CMK (cell line): ENCODE measurements around the gene HFM1.
A peak's percentile ranks its signal among the peaks of the same experiment; 100 is the strongest.
"Not testable (repeated sequence)": the region's sequence is repeated elsewhere in the genome, so short reads cannot be mapped to it uniquely, and the experiment has no call there.

Experiments
- DNase-seq: peaks from one replicate; pipeline ENCODE4 v3.0.0-alpha.2; 2010; ENCODE audit warnings: low read depth

HFM1 gene, protein sequence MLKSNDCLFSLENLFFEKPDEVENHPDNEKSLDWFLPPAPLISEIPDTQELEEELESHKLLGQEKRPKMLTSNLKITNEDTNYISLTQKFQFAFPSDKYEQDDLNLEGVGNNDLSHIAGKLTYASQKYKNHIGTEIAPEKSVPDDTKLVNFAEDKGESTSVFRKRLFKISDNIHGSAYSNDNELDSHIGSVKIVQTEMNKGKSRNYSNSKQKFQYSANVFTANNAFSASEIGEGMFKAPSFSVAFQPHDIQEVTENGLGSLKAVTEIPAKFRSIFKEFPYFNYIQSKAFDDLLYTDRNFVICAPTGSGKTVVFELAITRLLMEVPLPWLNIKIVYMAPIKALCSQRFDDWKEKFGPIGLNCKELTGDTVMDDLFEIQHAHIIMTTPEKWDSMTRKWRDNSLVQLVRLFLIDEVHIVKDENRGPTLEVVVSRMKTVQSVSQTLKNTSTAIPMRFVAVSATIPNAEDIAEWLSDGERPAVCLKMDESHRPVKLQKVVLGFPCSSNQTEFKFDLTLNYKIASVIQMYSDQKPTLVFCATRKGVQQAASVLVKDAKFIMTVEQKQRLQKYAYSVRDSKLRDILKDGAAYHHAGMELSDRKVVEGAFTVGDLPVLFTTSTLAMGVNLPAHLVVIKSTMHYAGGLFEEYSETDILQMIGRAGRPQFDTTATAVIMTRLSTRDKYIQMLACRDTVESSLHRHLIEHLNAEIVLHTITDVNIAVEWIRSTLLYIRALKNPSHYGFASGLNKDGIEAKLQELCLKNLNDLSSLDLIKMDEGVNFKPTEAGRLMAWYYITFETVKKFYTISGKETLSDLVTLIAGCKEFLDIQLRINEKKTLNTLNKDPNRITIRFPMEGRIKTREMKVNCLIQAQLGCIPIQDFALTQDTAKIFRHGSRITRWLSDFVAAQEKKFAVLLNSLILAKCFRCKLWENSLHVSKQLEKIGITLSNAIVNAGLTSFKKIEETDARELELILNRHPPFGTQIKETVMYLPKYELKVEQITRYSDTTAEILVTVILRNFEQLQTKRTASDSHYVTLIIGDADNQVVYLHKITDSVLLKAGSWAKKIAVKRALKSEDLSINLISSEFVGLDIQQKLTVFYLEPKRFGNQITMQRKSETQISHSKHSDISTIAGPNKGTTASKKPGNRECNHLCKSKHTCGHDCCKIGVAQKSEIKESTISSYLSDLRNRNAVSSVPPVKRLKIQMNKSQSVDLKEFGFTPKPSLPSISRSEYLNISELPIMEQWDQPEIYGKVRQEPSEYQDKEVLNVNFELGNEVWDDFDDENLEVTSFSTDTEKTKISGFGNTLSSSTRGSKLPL (N-terminal part only)

DNA sequence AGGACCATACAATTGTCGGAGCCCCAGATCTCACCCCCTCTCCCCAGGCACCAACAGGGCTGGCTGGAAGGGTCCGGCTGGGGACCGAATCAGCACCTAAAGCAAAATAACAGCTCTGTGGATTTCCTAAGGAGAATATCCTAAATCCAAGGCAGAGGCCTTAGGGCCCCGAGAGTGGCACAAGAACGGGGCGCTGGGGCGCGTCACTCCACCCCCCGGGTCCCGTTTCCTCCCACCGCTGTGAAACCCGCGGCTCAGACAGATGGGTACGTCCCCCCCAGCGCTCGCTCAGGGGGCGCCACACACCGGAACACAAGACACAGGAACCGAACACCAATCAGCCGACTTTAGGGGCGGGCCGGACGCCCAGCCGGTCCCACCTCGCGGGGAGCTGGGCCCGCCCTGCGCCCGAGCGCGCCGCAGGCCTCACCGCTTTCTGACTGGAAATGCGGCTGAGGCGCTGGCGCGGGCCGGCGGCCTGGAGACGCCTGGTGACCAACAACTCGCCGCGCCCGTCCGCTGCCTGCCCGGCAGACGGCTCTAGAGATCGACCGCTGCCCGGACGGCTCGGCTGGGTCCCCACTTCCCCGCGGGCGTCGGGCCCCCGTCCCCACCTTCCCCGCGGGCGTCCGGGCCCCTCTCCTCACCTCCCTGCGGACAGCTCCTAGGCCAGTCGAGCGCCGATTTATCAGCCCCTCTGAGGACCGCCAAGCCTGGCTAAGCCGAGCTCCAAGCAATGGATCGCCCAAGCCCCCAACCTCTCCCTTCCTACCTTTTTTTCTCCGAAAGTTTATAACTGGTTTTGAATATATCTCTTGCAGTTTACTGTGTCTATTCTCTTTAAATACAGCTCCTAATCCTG lies at the start of gene HFM1:
TSS of gene HFM1 (minus strand) at position 687 of the 862 bp plus-strand sequence. CDS start 3,755 bp downstream, outside the sequence.
- peak; percentile 59 for DNase-seq

DNA sequence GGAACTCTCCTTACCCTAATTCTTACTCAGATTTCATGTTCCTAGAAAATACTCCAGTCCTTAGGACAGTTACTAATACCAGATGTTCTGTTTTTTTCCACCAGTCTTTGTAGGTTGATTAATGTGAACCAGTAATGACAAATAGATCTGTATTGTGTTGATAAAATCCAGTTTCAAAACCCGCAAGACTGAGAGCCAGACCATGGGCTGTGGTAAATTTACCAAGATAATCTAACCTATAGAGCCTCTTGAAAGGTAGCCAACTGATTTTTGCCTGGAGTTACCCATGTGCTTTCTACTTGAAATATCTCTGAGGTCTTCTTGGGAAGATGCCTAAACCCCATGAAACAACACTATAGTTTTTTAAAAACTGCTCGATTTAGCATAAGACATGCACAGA lies 49.5 kb upstream of the HFM1 start:
- no peak for DNase-seq

DNA sequence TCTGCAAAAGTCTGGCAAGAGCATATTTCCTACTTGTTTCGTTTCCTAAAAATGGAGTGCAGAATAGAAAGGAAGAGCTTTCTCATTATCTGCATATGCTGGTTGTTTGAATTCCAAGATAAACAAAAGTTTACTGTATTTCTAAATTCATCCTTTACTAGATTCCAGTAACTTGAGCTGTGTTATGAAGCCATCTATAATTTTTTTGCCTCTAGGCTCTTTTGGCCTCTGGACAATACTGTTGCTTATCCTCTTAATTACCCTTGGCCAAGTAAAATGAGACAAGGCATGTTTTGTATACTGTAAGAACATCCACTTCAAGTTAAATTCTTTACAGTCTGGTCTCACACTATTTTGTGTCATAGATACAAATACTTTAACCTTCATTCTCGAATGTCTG lies 45.6 kb upstream of the HFM1 start:
- no peak for DNase-seq

DNA sequence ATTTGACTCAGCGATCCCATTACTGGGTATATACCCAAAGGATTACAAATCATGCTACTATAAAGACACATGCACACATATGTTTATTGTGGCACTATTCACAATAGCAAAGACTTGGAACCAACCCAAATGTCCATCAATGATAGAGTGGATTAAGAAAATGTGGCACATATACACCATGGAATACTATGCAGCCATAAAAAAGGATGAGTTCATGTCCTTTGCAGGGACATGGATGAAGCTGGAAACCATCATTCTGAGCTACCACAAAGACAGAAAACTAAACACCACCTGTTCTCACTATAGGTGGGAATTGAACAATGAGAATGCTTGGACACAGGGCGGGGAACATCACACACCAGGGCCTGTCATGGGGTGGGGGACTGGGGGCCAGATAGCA lies 43.1 kb upstream of the HFM1 start:
- not testable (repeated sequence) for DNase-seq

DNA sequence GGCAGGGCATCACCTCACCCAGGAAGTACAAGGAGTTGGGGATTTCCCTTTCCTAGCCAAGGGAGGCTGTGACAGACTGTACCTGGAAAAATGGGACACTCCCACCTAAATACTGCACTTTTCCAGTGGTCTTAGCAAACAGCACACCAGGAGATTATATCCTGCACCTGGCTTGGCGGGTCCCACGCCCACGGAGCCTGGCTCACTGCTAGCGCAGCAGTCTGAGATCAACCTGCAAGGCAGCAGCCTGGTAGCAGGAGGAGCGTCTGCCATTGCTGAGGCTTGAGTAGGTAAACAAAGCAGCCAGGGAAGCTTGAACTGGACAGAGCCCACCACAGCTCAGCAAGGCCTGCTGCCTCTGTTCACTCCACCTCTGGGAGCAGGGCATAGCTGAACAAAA lies 37.3 kb upstream of the HFM1 start:
- not testable (repeated sequence) for DNase-seq

DNA sequence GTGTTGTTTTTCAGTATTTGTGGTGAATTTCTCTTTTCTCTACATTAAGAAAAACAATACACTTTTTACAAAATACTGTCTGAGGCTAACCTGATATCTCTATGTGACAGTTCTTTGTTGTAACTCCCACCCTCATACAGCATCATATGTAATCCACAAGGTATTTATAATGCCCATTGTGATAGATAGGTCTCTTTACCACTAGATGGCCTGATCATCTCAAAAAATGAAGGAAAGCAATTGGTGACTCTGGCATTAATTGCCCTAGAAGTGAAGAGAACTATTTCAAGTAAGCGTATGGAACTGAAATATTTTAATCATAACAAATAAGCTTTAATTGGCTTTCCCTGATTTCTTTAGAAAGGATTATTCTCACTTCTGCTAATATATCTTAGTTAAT lies 36.2 kb upstream of the HFM1 start:
- DNase-seq = no peak

DNA sequence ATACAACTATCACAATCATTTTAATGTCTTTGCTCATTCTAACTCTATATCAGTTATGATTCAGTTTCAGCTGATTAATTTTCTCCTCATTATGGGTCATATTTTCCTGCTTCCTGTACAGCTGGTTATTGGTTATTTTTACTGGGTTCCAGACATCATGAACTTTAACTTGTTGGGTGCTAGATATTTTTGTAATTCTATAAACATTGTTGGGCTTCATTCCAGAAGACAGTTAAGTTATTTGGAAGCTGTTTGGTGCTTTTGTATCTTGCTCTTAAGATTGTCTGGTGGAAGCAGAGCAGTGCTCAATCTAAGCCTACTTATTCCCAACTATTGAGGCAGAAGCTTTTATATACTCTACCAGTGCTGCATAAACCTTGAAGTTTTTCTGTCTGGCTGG lies 34.4 kb upstream of the HFM1 start:
- DNase-seq = no peak

DNA sequence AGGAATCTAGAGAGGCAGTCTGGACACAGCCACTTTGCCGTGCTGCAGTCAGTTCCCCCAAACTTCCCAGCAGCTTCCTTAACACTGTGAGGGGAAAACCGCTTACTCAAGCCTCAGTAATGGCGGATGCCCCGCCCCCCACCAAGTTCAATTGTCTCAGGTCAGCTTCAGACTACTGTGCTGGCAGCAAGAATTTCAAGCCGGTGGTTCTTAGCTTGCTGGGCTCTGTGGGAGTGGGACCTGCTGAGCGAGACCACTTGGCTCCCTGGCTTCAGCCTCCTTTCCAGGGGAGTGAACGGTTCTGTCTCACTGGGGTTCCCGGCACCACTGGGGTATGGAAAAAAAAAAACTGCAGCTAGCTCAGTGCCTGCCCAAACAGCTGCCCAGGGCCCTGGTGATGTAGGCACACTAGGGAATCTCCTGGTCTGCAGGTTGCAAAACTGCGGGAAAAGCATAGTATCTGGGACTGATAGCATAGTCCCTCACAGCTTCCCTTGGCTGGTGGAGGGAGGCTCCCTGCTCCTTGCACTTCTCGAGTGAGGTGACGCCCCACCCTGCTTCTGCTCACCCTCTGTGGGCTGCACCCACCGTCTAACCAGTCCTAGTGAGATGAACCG lies 23.7 kb upstream of the HFM1 start:
- DNase-seq = no peak

DNA sequence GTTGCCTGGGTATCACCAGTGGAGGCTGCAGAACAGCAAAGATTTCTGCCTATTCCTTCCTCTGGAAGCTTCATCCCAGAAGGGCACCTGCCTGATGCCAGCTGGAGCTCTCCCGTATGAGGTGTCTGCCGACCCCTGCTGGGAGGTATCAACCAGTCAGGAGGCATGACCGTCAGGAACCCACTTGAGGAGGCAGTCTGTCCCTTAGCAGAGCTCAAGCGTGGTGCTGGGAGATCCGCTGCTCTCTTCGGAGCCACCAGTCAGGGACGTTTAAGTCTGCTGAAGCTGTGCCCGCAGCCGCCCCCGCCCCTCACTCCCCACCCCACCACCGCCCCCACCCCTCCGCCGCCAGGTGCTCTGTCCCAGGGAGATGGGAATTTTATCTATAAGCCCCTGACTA lies 23.1 kb upstream of the HFM1 start:
- DNase-seq = no peak

DNA sequence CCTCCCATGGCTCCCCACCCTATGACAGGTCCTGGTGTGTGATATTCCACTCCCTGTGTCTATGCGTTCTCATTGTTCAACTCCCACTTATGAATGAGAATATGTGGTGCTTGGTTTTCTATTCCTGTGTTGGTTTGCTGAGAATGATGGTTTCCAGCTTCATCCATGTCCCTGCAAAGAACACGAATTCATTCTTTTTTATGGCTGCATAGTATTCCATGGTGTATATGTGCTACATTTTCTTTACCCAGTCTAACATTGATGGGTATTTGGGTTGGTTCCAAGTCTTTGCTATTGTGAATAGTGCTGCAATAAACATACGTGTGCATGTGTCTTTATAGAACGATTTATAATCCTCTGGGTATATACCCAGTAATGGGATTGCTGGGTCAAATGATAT lies 17.9 kb upstream of the HFM1 start:
- not testable (repeated sequence) for DNase-seq

DNA sequence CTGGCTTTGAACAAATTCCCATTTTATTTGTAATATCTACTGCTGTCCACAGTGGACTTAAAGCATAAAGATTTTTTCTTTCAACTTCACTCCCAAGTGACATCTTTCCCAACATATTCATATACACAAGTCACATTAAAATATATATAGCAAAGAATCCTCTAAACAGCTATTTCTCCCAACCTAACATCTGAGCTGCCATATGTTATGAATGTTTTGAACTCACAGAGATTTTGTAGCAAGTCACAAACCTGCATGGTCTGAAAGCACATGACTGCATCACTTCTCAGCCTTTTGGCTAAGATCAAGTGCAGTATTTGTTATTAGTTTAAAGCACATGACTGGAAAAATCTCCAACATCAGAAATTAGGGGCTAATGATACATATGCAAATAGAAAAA lies 7.7 kb upstream of the HFM1 start:
- DNase-seq = no peak

DNA sequence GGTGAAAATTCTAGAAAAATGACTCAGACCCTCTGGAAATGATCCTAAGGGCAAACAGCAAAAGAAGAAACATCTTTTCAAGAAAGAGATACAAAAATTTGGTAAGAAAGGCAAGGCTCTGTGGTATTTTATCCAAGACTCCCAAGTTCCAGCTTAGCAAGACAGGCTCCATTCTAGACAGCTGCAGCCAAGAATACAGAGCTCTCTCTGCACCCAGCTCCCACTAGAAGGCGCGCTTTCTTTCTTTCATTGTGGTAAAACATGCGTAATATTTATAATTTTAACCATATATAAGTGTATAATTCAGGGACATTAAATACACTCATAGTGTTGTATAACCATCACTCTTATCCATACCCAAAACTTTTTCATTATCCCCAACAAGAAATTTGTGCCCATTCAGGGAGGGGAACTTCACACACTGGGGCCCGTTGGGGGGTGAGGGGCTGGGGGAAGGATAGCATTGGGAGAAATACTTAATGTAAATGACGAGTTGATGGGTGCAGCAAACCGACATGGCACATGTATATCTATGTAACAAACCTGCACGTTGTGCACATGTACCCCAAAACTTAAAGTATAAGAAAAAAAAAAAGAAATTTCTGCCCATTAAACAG lies 2.2 kb upstream of the HFM1 start:
- no peak for DNase-seq

DNA sequence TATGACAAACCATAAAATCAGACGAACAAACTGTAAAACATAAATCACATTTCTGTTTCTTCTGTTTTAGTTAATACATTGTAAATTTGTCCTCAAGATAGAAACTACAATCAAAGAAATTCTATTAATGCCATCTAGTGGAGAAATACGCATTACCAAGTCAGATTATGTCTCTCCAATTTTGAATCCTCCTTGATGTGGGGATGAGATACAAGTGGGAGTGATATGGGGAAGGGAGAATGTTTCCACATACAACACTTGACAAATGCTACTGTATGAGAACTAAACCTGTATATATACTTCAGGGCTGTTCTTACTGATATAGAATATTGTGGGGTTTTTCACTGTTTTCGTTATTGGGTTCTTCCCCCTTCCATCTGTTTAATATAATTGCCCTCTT lies 2.6 kb downstream of the HFM1 start:
- DNase-seq = no peak

DNA sequence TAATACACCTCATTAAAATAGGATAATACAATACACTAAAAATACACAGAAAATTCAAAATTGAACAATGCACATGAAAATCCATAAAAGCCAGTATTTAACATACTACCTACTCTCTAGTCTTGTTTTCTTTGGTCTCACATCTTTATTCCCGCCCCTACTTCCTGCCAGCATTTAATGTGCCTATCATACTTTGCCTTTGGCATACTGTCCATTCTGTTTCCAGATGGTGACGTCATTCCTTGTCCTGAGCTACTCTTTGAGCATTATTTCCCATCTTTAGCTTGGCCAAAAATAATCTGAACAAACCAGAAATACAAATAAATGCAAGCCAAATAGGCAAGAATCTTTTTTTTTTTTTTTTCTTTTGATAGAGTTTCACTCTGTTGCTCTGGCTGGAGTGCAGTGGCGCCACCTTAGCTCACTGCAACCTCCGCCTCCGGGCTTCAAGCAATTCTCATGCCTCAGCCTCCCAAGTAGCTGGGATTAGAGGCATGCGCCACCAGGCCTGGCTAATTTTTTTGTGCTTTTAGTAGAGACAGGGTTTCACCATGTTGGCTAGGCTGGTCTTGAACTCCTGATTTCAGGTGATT lies 4.4 kb downstream of the HFM1 start:
- DNase-seq = no peak

DNA sequence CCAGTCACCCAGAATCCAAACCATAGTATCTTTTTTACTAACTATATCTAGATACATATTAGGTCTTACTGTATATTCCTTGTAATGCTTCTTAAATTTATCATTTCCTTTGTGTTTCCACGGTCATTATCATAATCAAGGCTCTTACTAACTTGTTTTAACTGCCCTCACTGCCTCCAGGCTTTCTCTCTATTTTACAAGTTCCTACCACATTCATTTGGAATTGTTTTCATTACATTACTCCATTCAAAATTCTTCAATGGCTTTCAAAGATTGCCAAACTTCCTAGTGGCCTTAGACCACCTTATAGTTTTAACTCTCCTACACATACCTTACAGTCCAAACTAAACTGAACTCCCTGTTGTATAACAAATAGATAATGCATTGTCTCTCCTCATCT lies 6.3 kb downstream of the HFM1 start:
- DNase-seq = no peak

DNA sequence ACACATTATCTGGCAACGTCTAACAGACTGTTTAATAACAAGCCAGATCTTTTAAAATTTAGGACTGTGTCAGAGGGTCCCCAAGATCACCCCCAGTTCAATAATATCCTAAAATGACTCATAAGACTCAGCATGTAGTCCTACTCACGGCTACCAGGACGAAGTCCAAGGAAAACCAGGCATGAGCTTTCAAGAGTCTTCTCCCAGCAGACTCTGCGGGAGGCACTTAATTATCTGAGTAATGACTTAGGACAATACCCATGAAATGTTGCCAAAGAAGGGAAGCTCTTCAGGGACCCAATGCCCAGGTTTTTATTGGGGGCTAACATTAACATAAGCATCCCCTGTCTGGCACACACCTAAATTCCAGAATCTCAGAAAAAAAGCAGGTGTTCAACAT lies 7.0 kb downstream of the HFM1 start:
- no peak for DNase-seq

DNA sequence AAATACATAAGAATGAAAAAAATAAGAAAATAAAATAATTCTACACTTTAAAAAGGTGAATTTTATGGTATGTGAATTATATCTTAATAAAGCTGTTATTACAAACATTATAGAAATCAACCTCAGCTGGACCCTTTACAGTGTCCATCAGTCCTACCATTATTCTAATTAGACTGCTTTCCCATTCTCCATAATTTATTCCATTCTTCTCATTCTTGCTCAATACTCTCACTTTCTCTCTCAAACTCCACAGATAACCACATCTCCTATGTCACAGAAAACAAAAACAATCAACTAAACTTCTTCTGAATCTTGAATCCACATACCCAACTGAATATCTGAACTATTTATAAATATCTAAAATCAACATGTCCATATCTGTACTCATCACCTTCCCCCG lies 11.6 kb downstream of the HFM1 start:
- DNase-seq = no peak

DNA sequence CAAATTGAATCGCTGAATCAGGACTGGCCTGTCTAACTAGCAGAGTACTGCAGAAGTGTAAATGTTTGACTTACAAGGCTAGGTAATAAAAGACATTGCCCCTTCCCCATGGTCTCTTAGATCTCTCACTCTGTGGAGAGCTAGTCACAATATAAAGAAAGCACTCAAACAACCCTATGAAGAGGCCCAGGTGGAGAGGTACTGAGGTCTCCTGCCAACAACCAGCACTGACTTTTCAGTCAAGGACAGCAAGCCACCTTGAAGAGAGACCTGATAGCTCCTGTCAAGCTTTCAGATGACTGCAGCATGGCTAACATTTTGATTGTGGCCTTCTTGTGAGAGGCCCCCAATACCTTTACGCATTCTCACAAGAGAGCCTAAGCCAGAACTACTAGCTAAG lies 18.5 kb downstream of the HFM1 start:
- no peak for DNase-seq

DNA sequence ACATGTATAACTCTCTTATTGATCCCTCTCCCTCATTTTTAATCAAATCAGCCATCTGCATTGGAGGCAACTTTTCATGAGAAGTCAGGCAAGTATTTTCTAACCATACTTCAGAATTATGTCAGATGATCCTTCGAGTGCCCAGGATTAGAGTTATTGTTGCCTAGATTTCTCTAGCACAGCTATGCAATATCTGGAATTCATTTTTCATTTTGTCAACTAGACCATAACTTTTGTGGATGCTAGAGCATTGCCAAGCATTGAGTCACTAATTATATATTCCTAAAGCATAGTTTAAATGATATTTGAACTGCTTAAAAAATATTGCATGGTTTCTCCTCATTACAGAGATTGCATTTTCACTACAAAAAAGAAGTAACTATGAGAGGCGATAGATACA lies 21.2 kb downstream of the HFM1 start:
- no peak for DNase-seq

DNA sequence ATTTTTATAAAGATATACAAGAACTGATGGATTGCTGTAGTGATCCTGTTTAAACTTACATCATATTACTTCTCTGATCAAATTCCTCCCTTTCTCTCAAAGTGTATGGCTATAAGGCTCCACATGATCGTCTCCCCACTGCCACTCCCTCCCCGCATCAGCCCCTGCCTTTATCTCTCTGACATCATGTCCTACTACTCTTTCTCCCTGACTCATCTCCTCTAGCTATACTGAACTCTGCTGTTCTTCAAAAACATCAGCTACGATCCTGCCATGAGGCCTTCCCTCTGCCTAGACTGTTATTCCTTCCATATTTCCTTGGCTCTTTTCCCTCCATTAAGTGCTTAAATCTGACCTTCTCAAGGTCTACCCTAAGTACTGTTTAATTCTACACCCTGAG lies 22.8 kb downstream of the HFM1 start:
- no peak for DNase-seq
